HepG2 (cell line): ENCODE measurements around the gene BYSL. TPM values are rescaled to one million over a fixed set of nuclear protein-coding genes. Genes with fewer than 3 reads are reported as not detected.

Source experiments
- CERS6 ChIP-seq: sonication (generic); formaldehyde crosslinking; IDR thresholded peaks from 2 replicates; pipeline ENCODE4 v1.5.0; 2020; ENCODE audit warnings: missing genetic modification reagents
- ELF4 ChIP-seq: sonication (generic); formaldehyde crosslinking; IDR thresholded peaks from 2 replicates; pipeline ENCODE4 v1.5.0; 2020; ENCODE audit warnings: missing genetic modification reagents, mild to moderate bottlenecking, moderate library complexity, borderline replicate concordance
- ELK4 ChIP-seq: sonication (generic); formaldehyde crosslinking; IDR thresholded peaks from 2 replicates; pipeline ENCODE4 v1.9.0; 2021; ENCODE audit warnings: missing genetic modification reagents, borderline replicate concordance
- HCFC1 ChIP-seq: fragments of 150-350 bp; IDR thresholded peaks from 2 replicates; pipeline ENCODE4 v1.6.1; 2014; ENCODE audit warnings: low read depth, low read length
- HNRNPL ChIP-seq: fragments of 200-400 bp; formaldehyde crosslinking; IDR thresholded peaks from 2 replicates; pipeline ENCODE4 v1.6.1; 2017; ENCODE audit warnings: mild to moderate bottlenecking, low read depth, low read length
- HOXA9 ChIP-seq: sonication (generic); formaldehyde crosslinking; IDR thresholded peaks from 2 replicates; pipeline ENCODE4 v1.8.1; 2022; ENCODE audit warnings: missing genetic modification reagents, mild to moderate bottlenecking, moderate library complexity, borderline replicate concordance
- JDP2 ChIP-seq: sonication (generic); formaldehyde crosslinking; IDR thresholded peaks from 2 replicates; pipeline ENCODE4 v1.8.1; 2022; ENCODE audit warnings: missing genetic modification reagents, borderline replicate concordance
- KDM4B ChIP-seq: sonication (generic); formaldehyde crosslinking; IDR thresholded peaks from 2 replicates; pipeline ENCODE4 v1.4.0; 2020; ENCODE audit warnings: missing genetic modification reagents
- MAF1 ChIP-seq: sonication (generic); formaldehyde crosslinking; IDR thresholded peaks from 2 replicates; pipeline ENCODE4 v1.5.0; 2020; ENCODE audit warnings: missing genetic modification reagents, borderline replicate concordance
- NFRKB ChIP-seq: fragments of 450-650 bp; IDR thresholded peaks from 2 replicates; pipeline ENCODE4 v1.6.1; 2017
- NFYC ChIP-seq: IDR thresholded peaks from 2 replicates; pipeline ENCODE4 v1.6.1; 2016; ENCODE audit warnings: missing genetic modification reagents, missing compliant biosample characterization
- RFXAP ChIP-seq: sonication (generic); formaldehyde crosslinking; IDR thresholded peaks from 2 replicates; pipeline ENCODE4 v1.4.0; 2020; ENCODE audit warnings: missing genetic modification reagents, borderline replicate concordance
- RXRA ChIP-seq: sonication (generic); formaldehyde crosslinking; IDR thresholded peaks from 2 replicates; pipeline ENCODE4 v1.5.1; 2020; ENCODE audit warnings: missing genetic modification reagents
- STAG1 ChIP-seq: sonication (generic); formaldehyde crosslinking; IDR thresholded peaks from 2 replicates; pipeline ENCODE4 v1.4.0; 2020; ENCODE audit warnings: missing genetic modification reagents
- XRCC5 ChIP-seq: fragments of 200-400 bp; formaldehyde crosslinking; optimal IDR thresholded peaks from 2 replicates; pipeline ENCODE3; 2017; ENCODE audit warnings: mild to moderate bottlenecking, low read length
- ZFP37 ChIP-seq: sonication (generic); formaldehyde crosslinking; IDR thresholded peaks from 2 replicates; pipeline ENCODE4 v1.4.0; 2020; ENCODE audit warnings: missing genetic modification reagents, borderline replicate concordance
- ZNF20 ChIP-seq: sonication (generic); formaldehyde crosslinking; IDR thresholded peaks from 2 replicates; pipeline ENCODE4 v1.4.0; 2020; ENCODE audit warnings: mild to moderate bottlenecking, moderate library complexity, missing genetic modification reagents
- ZNF512 ChIP-seq: sonication (generic); formaldehyde crosslinking; IDR thresholded peaks from 2 replicates; pipeline ENCODE4 v1.4.0; 2020; ENCODE audit warnings: mild to moderate bottlenecking, missing genetic modification reagents
- ZNF615 ChIP-seq: sonication (generic); formaldehyde crosslinking; IDR thresholded peaks from 2 replicates; pipeline ENCODE4 v1.5.0; 2020; ENCODE audit warnings: mild to moderate bottlenecking, missing genetic modification reagents, borderline replicate concordance
- ZNF878 ChIP-seq: sonication (generic); formaldehyde crosslinking; IDR thresholded peaks from 2 replicates; pipeline ENCODE4 v1.8.1; 2023; ENCODE audit warnings: mild to moderate bottlenecking, missing genetic modification reagents, moderate library complexity
- polyA plus RNA-seq, 8 experiments: library from polyadenylated mRNA; depleted of rRNA in 3 of 8; stranded (reverse) in 7 of 8; unstranded in 1 of 8; fragments of >200 nt; fragmentation: Illumina TruSeq in 4 of 8; extraction: Trizol in 4 of 8; gene quantifications; 2 replicates each; pipeline versions ENCODE4 v1.2.1 to v1.2.3, GENCODE V29; 2011 to 2016; ENCODE audit warnings: low read depth in 4 of 8, missing spikeins in 1 of 8, mixed read lengths in 1 of 8; ENCODE audit not compliant: insufficient read depth in 1 of 8
- total RNA-seq, 5 experiments: library from RNA; depleted of rRNA; stranded (reverse); fragments of >200 nt; fragmentation: Illumina TruSeq; extraction: Trizol; gene quantifications; 2 replicates each; pipeline ENCODE4 v1.2.3, GENCODE V29; 2016; ENCODE audit warnings: low read depth in 1 of 5
- TF ChIP-seq, protein P1 (sequence below): sonication (generic); formaldehyde crosslinking; IDR thresholded peaks from 2 replicates; pipeline ENCODE4 v1.4.0; 2020; ENCODE audit warnings: missing genetic modification reagents
- TF ChIP-seq, protein P2 (sequence below): sonication (generic); formaldehyde crosslinking; IDR thresholded peaks from 2 replicates; pipeline ENCODE4 v1.5.0; 2020; ENCODE audit warnings: mild to moderate bottlenecking, missing genetic modification reagents, moderate library complexity

Gene BYSL
- total and polyA plus RNA-seq, 2 of the 13 experiments (the other 11 are each of a cell fraction or from before 2014, with no cell fraction given) = 27.9 to 28.6 TPM

- TF ChIP-seq, protein P1, sequence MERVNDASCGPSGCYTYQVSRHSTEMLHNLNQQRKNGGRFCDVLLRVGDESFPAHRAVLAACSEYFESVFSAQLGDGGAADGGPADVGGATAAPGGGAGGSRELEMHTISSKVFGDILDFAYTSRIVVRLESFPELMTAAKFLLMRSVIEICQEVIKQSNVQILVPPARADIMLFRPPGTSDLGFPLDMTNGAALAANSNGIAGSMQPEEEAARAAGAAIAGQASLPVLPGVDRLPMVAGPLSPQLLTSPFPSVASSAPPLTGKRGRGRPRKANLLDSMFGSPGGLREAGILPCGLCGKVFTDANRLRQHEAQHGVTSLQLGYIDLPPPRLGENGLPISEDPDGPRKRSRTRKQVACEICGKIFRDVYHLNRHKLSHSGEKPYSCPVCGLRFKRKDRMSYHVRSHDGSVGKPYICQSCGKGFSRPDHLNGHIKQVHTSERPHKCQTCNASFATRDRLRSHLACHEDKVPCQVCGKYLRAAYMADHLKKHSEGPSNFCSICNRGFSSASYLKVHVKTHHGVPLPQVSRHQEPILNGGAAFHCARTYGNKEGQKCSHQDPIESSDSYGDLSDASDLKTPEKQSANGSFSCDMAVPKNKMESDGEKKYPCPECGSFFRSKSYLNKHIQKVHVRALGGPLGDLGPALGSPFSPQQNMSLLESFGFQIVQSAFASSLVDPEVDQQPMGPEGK (CRISPR knock-in tag) = peak; percentile 38
- TF ChIP-seq HOXA9 (0 out of 2 replicates have a peak, but pooled peaks have one; percentile 38), RXRA (peak; percentile 22; the same call in 1 of the 2 replicates), CERS6 (0 out of 2 replicates have a peak, but pooled peaks have one; percentile 52), HCFC1 (no peak), KDM4B (CRISPR knock-in tag) (no peak), HNRNPL (0 out of 2 replicates have a peak, but pooled peaks have one; percentile 47), XRCC5 (no peak), NFRKB (no peak), ELK4 (CRISPR knock-in tag) (no peak), ZNF512 (CRISPR knock-in tag) (no peak), ZFP37 (peak; percentile 16; the same call in 1 of the 2 replicates), MAF1 (no peak; the same call in 1 of the 2 replicates), ZNF20 (CRISPR knock-in tag) (no peak), RFXAP (CRISPR knock-in tag) (0 out of 2 replicates have a peak, but pooled peaks have one; percentile 23), JDP2 (CRISPR knock-in tag) (no peak), STAG1 (CRISPR knock-in tag) (no peak), ZNF878 (CRISPR knock-in tag) (no peak), ZNF615 (CRISPR knock-in tag) (0 out of 2 replicates have a peak, but pooled peaks have one; percentile 58), NFYC (CRISPR knock-in tag) (peak; percentile 65), ELF4 (no peak)
- TF ChIP-seq, protein P2, sequence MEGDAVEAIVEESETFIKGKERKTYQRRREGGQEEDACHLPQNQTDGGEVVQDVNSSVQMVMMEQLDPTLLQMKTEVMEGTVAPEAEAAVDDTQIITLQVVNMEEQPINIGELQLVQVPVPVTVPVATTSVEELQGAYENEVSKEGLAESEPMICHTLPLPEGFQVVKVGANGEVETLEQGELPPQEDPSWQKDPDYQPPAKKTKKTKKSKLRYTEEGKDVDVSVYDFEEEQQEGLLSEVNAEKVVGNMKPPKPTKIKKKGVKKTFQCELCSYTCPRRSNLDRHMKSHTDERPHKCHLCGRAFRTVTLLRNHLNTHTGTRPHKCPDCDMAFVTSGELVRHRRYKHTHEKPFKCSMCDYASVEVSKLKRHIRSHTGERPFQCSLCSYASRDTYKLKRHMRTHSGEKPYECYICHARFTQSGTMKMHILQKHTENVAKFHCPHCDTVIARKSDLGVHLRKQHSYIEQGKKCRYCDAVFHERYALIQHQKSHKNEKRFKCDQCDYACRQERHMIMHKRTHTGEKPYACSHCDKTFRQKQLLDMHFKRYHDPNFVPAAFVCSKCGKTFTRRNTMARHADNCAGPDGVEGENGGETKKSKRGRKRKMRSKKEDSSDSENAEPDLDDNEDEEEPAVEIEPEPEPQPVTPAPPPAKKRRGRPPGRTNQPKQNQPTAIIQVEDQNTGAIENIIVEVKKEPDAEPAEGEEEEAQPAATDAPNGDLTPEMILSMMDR (CRISPR knock-in tag) = no peak
Measured at GRCh38 chr6:41941280-41942066, 20.2 kb downstream of the BYSL start, which contains the start of gene CCND3 (continued).
